ENCODE measurements around the gene G3BP2.
"Not testable (repeated sequence)": the region's sequence is repeated elsewhere in the genome, so short reads cannot be mapped to it uniquely, and the experiment has no call there.

G3BP2 gene

GRCh38 chr4:75673027-75673958 lies at the start of gene G3BP2:
Gene G3BP2 (minus strand): TSS chr4:75673411. CDS start chr4:75662025, 11,386 bp downstream.
- DNase-seq, result peak; percentile 99

- no peak for DNase-seq
Observed at GRCh38 chr4:75722417-75722816, 49.2 kb upstream of the G3BP2 start.

- no peak for DNase-seq
Observed at GRCh38 chr4:75718529-75718928, 45.3 kb upstream of the G3BP2 start.

- DNase-seq, result no peak
Observed at GRCh38 chr4:75717408-75717807, 44.2 kb upstream of the G3BP2 start.

- not testable (repeated sequence) for DNase-seq
Observed at GRCh38 chr4:75716054-75716453, 42.8 kb upstream of the G3BP2 start.

GRCh38 chr4:75715105-75715799 lies 42.0 kb upstream of the G3BP2 start:
- DNase-seq, result no peak

GRCh38 chr4:75714704-75715103 lies 41.5 kb upstream of the G3BP2 start:
- DNase-seq, result no peak

GRCh38 chr4:75714011-75714410 lies 40.8 kb upstream of the G3BP2 start:
- no peak for DNase-seq

GRCh38 chr4:75710246-75710645 lies 37.0 kb upstream of the G3BP2 start:
- DNase-seq, result no peak

GRCh38 chr4:75708218-75708691 lies 35.0 kb upstream of the G3BP2 start:
- peak; percentile 17 for DNase-seq

- no peak for DNase-seq
Observed at GRCh38 chr4:75705198-75705977, 32.2 kb upstream of the G3BP2 start.

- DNase-seq, result no peak
Observed at GRCh38 chr4:75702919-75703411, 29.8 kb upstream of the G3BP2 start.

- no peak for DNase-seq
Observed at GRCh38 chr4:75699299-75699698, 26.1 kb upstream of the G3BP2 start.

GRCh38 chr4:75698963-75699228 lies 25.7 kb upstream of the G3BP2 start:
- no peak for DNase-seq

- DNase-seq, result no peak
Observed at GRCh38 chr4:75698162-75698962, 25.2 kb upstream of the G3BP2 start.

GRCh38 chr4:75696581-75696980 lies 23.4 kb upstream of the G3BP2 start:
- DNase-seq, result no peak

GRCh38 chr4:75696071-75696470 lies 22.9 kb upstream of the G3BP2 start:
- DNase-seq, result peak; percentile 21

GRCh38 chr4:75692066-75692465 lies 18.9 kb upstream of the G3BP2 start:
- not testable (repeated sequence) for DNase-seq

- DNase-seq, result not testable (repeated sequence)
Observed at GRCh38 chr4:75687125-75687524, 13.9 kb upstream of the G3BP2 start.

GRCh38 chr4:75686346-75686745 lies 13.1 kb upstream of the G3BP2 start:
- no peak for DNase-seq

- DNase-seq, result no peak
Observed at GRCh38 chr4:75685546-75686189, 12.5 kb upstream of the G3BP2 start.
